ENCODE data around the gene DES. TPM values are rescaled to one million over a fixed set of nuclear protein-coding genes. Genes with fewer than 3 reads are reported as not detected.

Gene DES
- total RNA-seq, 1 donor from 2014 or later = 3,588 TPM

DNA sequence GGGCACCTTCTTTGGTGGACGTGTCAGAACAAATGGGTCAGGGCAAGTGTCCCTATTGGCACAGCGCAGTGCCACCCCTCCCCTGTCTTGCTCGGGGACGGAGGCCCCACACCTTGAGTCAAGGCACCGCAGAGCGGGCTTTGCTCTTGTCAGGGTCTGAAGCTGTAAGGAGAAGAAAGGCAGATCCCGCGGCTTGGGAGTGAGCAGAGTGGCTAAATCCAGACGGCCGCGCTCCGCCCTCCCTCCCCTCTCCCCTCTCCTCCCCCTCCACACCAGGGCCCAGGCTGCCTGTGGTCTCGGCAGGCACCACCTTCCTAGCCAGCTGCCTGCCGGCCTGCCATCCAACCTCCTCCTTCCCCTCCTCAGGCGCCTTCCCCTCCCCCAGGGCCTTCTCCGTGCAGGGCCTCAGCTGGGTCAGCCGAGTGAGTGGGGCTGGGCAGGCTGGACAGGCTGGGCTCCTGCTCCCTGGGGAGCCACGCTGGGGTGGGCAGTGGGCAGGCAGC, 42.3 kb downstream of the DES start:
- H3K9ac ChIP-seq (ENCODE audit: low read depth in 1 of 3, low read length in 3 of 3) = peak overlapping the region; percentile 64 to 85 (median 84)
- H3K9me3 ChIP-seq (ENCODE audit: control insufficient read depth in 3 of 3, low read length in 3 of 3) = no peaks in the 10 kb centered on the region
- peak overlapping the region; percentile 43 to 56 (median 54) for H3K4me3 ChIP-seq (ENCODE audit: low read length in 3 of 3)
- peaks cover 49 to 64% (median 54%) of the 10 kb centered on the region in 3 donors for H3K4me1 ChIP-seq (ENCODE audit: control insufficient read depth in 3 of 3, insufficient read depth in 3 of 3, low read length in 3 of 3)
- peaks cover 26 to 46% (median 45%) of the 10 kb centered on the region in 3 donors for H3K36me3 ChIP-seq (ENCODE audit: control insufficient read depth in 3 of 3, insufficient read depth in 3 of 3, low read length in 3 of 3)
- H3K27ac ChIP-seq (ENCODE audit: low read depth, low read length) = peak overlapping the region; percentile 93
- peaks cover 0 to 5% (median 0%) of the 10 kb centered on the region in 3 donors for H3K27me3 ChIP-seq (ENCODE audit: control insufficient read depth in 3 of 3, insufficient read depth in 3 of 3, low read length in 3 of 3)

DNA sequence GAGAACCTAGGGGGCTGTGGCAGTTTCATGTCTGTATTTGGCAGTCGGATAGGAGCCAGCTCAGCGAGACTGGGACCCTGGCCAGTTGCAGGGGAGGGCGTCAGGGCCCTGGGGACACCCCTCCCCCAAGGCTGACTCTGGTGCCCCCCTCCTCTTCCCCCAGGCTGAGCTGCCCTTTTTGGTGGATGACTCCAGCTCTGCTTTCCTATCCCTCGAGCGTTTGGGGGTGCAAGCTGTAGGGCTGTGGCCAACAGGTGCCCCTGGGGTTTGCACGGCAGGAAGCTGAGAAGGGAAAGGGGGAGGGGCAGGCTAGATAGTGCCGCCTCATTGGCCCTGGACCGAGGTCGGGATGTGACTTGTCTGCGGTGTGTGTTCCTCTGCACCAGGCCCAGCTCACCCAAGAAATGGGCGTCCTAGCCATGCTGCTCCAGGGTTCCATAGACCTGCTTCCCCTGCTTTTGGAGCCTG, 42.9 kb downstream of the DES start:
- Histone ChIP-seq H3K9me3 (ENCODE audit: control insufficient read depth in 3 of 3, low read length in 3 of 3) (no peaks in the 10 kb centered on the region), H3K4me3 (ENCODE audit: low read length in 3 of 3) (peak overlapping the region in 2 of 3 donors; percentile 6 to 22), H3K36me3 (ENCODE audit: control insufficient read depth in 3 of 3, insufficient read depth in 3 of 3, low read length in 3 of 3) (peaks cover 30 to 48% (median 47%) of the 10 kb centered on the region in 3 donors), H3K27me3 (ENCODE audit: control insufficient read depth in 3 of 3, insufficient read depth in 3 of 3, low read length in 3 of 3) (peaks cover 0 to 5% (median 0%) of the 10 kb centered on the region in 3 donors), H3K27ac (ENCODE audit: low read depth, low read length) (peak overlapping the region; percentile 93), H3K4me1 (ENCODE audit: control insufficient read depth in 3 of 3, insufficient read depth in 3 of 3, low read length in 3 of 3) (peaks cover 47 to 59% (median 48%) of the 10 kb centered on the region in 3 donors), H3K9ac (ENCODE audit: low read depth in 1 of 3, low read length in 3 of 3) (peak overlapping the region; percentile 14 to 85 (median 43))

DNA sequence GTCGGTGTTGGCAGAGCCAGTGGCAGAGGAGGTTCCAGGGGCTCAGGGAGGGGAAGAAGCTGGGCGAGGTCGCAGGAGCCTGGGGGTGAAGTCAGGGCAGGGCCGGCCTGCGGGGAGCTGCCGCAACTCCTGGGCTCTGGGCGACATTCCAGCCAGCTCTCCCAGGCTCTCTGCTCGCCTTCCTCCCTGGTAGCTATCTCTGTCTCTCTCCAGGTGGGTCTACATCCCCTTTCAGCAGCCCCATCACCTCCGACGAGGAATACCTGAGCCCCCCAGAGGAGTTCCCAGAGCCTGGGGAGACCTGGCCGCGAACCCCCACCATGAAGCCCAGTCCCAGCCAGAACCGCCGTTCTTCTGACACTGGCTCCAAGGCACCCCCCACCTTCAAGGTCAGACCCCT, 43.5 kb downstream of the DES start:
- Histone ChIP-seq H3K9ac (ENCODE audit: low read depth in 1 of 3, low read length in 3 of 3) (peak overlapping the region in 2 of 3 donors; percentile 14 to 85), H3K4me1 (ENCODE audit: control insufficient read depth in 3 of 3, insufficient read depth in 3 of 3, low read length in 3 of 3) (peaks cover 45 to 53% (median 47%) of the 10 kb centered on the region in 3 donors), H3K27me3 (ENCODE audit: control insufficient read depth in 3 of 3, insufficient read depth in 3 of 3, low read length in 3 of 3) (peaks cover 0 to 5% (median 0%) of the 10 kb centered on the region in 3 donors)

DNA sequence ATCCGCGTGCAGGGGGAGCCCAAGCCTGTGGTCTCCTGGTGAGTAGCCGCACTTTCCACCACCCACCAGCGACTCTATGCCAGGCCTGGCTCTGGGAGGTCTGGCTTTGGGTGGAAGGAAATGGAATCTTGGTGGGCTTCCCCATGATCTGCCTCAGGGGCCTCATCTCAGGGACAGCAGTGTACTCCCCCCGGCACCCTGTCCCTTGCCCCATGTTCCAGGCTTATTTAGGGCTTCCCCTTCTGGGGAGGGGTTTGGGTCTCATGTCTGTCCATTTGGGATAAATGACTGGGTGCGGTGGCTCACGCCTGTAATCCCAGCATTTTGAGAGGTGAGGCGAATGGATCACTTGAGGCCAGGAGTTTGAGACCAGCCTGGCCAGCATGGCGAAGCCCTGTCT, 44.2 kb downstream of the DES start:
- Histone ChIP-seq H3K4me1 (ENCODE audit: control insufficient read depth in 3 of 3, insufficient read depth in 3 of 3, low read length in 3 of 3) (peaks cover 42 to 47% (median 44%) of the 10 kb centered on the region in 3 donors), H3K4me3 (ENCODE audit: low read length in 3 of 3) (no peak overlapping the region), H3K27me3 (ENCODE audit: control insufficient read depth in 3 of 3, insufficient read depth in 3 of 3, low read length in 3 of 3) (peaks cover 0 to 5% (median 0%) of the 10 kb centered on the region in 3 donors)

More for the DNA sequence above, 43.5 kb downstream of the DES start:
- H3K36me3 ChIP-seq (ENCODE audit: control insufficient read depth in 3 of 3, insufficient read depth in 3 of 3, low read length in 3 of 3) = peaks cover 33 to 51% (median 43%) of the 10 kb centered on the region in 3 donors
- H3K4me3 ChIP-seq (ENCODE audit: low read length in 3 of 3) = no peak overlapping the region
- no peaks in the 10 kb centered on the region for H3K9me3 ChIP-seq (ENCODE audit: control insufficient read depth in 3 of 3, low read length in 3 of 3)
- H3K27ac ChIP-seq (ENCODE audit: low read depth, low read length) = peak overlapping the region; percentile 93

DNA sequence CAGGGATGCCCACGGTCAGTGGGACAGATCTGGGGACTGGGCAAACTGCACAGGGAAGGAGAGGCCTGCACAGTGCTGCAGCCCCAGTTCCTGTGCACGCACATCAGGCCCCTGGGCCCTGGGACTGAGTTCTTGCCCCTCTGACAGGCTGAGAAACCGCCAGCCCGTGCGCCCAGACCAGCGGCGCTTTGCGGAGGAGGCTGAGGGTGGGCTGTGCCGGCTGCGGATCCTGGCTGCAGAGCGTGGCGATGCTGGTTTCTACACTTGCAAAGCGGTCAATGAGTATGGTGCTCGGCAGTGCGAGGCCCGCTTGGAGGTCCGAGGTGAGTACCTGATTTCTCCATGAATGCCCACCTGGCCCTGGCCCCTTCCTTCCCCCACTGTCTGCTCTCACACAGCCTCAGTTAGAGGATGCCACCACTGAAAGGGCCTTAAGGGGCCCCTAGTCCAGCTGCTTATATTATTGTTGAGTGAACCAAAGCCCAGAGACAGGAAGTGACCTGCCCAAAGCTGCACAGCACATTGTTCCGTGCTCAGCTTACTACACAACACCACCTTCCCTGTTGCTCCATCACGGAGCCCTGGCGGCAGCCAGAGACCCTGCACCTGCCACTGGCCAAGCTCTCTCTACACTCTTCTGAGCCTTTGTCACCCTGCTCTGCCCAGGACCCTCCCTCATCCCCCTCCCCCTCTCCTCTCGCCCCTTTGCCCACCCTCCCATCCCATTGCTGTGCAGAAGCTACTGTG, 46.3 kb downstream of the DES start:
- Histone ChIP-seq H3K9ac (ENCODE audit: low read depth in 1 of 3, low read length in 3 of 3) (no peak overlapping the region), H3K9me3 (ENCODE audit: control insufficient read depth in 3 of 3, low read length in 3 of 3) (no peaks in the 10 kb centered on the region), H3K36me3 (ENCODE audit: control insufficient read depth in 3 of 3, insufficient read depth in 3 of 3, low read length in 3 of 3) (peaks cover 48 to 67% (median 58%) of the 10 kb centered on the region in 3 donors), H3K4me1 (ENCODE audit: control insufficient read depth in 3 of 3, insufficient read depth in 3 of 3, low read length in 3 of 3) (peaks cover 20 to 26% (median 23%) of the 10 kb centered on the region in 3 donors), H3K27me3 (ENCODE audit: control insufficient read depth in 3 of 3, insufficient read depth in 3 of 3, low read length in 3 of 3) (peaks cover 0 to 5% (median 0%) of the 10 kb centered on the region in 3 donors), H3K4me3 (ENCODE audit: low read length in 3 of 3) (no peak overlapping the region), H3K27ac (ENCODE audit: low read depth, low read length) (no peak overlapping the region)

More for the DNA sequence above, 44.2 kb downstream of the DES start:
- Histone ChIP-seq H3K27ac (ENCODE audit: low read depth, low read length) (no peak overlapping the region), H3K9me3 (ENCODE audit: control insufficient read depth in 3 of 3, low read length in 3 of 3) (no peaks in the 10 kb centered on the region), H3K36me3 (ENCODE audit: control insufficient read depth in 3 of 3, insufficient read depth in 3 of 3, low read length in 3 of 3) (peaks cover 38 to 55% (median 45%) of the 10 kb centered on the region in 3 donors), H3K9ac (ENCODE audit: low read depth in 1 of 3, low read length in 3 of 3) (no peak overlapping the region)

DNA sequence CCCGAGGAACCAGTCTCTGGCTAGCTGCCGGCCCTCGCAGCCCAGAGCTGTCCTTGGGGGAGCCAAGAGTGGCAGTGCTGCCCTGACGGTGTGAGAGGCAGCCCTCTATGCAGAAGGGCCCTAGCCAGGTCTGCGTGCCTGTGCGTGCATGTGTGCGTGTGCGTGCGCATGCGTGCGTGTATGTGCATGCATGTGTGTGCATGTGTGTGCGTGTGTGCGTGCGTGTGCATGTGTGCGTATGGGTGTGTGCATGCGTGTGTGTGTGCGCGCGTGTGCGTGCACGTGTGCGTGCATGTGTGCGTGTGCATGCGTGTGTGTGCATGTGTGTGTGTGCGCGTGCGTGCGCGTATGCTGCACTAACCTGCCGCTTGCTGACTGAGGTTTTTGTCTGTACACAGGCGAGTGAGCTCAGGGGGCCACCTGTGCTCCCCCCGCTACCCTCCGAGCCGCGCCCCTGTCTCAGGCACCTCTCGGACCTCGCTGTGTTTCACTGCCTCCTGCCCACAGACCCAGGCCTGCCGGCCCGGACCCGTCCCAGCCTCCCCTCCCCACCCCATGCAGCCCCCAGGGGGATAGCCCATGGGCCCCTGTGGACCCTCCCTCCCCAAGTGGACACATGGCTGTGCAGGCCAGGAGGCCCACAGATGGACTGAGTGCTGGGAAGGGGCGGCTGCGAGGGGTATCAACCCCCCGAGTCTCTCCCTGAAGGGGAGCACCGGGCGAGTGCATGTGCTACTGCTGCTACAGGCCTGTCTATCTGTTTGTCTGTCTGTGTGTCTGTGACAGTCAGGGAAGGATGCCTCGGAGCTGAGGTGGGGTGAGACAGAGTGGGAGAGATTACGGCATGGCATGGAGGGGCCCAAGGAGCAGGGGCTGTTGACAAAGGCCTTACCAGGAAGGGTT, 47.7 kb downstream of the DES start:
- Histone ChIP-seq H3K4me1 (ENCODE audit: control insufficient read depth in 3 of 3, insufficient read depth in 3 of 3, low read length in 3 of 3) (peaks cover 6 to 12% (median 9%) of the 10 kb centered on the region in 3 donors), H3K27ac (ENCODE audit: low read depth, low read length) (no peak overlapping the region), H3K36me3 (ENCODE audit: control insufficient read depth in 3 of 3, insufficient read depth in 3 of 3, low read length in 3 of 3) (peaks cover 59 to 79% (median 71%) of the 10 kb centered on the region in 3 donors)

DNA sequence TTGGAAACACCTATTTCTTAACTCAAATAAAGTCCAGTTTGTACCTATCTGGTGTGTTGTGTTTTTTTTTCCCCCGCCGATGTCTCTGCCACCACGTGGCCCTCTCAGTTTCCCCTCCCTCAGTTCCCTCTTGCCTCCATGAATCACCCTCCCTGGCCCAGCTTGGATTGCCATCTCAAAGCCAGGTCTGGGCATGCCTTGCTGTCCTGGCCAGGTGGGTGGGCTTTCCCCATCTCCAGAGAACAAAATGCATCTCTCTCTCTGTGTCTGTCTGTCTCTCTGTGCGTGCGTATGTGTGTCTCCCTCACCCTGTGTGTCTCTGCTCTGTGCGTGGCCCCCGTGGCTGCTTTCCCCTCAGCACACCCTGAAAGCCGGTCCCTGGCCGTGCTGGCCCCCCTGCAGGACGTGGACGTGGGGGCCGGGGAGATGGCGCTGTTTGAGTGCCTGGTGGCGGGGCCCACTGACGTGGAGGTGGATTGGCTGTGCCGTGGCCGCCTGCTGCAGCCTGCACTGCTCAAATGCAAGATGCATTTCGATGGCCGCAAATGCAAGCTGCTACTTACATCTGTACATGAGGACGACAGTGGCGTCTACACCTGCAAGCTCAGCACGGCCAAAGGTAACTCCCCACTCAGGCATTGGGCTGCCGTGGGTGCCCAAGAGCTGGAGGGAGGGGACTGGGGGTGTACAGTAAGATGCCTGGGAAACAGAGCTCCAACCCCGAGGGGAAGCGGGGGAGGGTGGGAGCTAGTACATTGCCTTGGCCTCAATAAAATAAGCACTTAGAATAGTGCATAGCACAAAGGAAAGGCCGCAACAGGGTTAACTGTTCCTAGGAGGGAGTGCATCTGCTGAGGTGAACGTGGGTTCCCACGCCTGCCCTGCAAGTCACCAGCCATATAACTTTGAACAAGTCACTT, 48.9 kb downstream of the DES start:
- H3K27ac ChIP-seq (ENCODE audit: low read depth, low read length) = no peak overlapping the region
- peaks cover 62 to 83% (median 73%) of the 10 kb centered on the region in 3 donors for H3K36me3 ChIP-seq (ENCODE audit: control insufficient read depth in 3 of 3, insufficient read depth in 3 of 3, low read length in 3 of 3)
- no peak overlapping the region for H3K9ac ChIP-seq (ENCODE audit: low read depth in 1 of 3, low read length in 3 of 3)

More for the DNA sequence above, 47.7 kb downstream of the DES start:
- no peaks in the 10 kb centered on the region for H3K27me3 ChIP-seq (ENCODE audit: control insufficient read depth in 3 of 3, insufficient read depth in 3 of 3, low read length in 3 of 3)
- no peaks in the 10 kb centered on the region for H3K9me3 ChIP-seq (ENCODE audit: control insufficient read depth in 3 of 3, low read length in 3 of 3)
- H3K9ac ChIP-seq (ENCODE audit: low read depth in 1 of 3, low read length in 3 of 3) = no peak overlapping the region
- no peak overlapping the region for H3K4me3 ChIP-seq (ENCODE audit: low read length in 3 of 3)

DNA sequence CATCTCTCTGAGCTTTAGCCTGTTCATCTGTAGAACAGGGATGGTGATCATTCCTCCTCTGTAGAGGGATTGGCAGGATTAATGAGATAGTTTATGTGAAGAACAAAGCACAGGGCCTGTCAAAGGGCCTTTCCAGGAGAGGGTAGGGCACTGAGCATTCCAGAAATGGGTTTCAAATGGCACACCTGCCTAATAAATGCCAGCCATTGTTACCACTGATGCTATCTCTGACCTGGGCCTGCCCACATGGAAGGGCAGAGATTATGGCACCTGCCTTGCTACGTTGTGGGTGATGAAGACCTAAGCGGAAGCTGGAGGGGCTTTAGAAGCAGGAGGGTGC, 49.5 kb downstream of the DES start:
- Histone ChIP-seq H3K4me3 (ENCODE audit: low read length in 3 of 3) (no peak overlapping the region), H3K27ac (ENCODE audit: low read depth, low read length) (no peak overlapping the region), H3K9ac (ENCODE audit: low read depth in 1 of 3, low read length in 3 of 3) (no peak overlapping the region), H3K36me3 (ENCODE audit: control insufficient read depth in 3 of 3, insufficient read depth in 3 of 3, low read length in 3 of 3) (peaks cover 65 to 83% (median 75%) of the 10 kb centered on the region in 3 donors), H3K9me3 (ENCODE audit: control insufficient read depth in 3 of 3, low read length in 3 of 3) (no peaks in the 10 kb centered on the region), H3K4me1 (ENCODE audit: control insufficient read depth in 3 of 3, insufficient read depth in 3 of 3, low read length in 3 of 3) (no peaks in the 10 kb centered on the region), H3K27me3 (ENCODE audit: control insufficient read depth in 3 of 3, insufficient read depth in 3 of 3, low read length in 3 of 3) (no peaks in the 10 kb centered on the region)

More for the DNA sequence above, 48.9 kb downstream of the DES start:
- Histone ChIP-seq H3K27me3 (ENCODE audit: control insufficient read depth in 3 of 3, insufficient read depth in 3 of 3, low read length in 3 of 3) (no peaks in the 10 kb centered on the region), H3K4me3 (ENCODE audit: low read length in 3 of 3) (no peak overlapping the region), H3K9me3 (ENCODE audit: control insufficient read depth in 3 of 3, low read length in 3 of 3) (no peaks in the 10 kb centered on the region), H3K4me1 (ENCODE audit: control insufficient read depth in 3 of 3, insufficient read depth in 3 of 3, low read length in 3 of 3) (peaks cover 0 to 3% (median 0%) of the 10 kb centered on the region in 3 donors)
